H1 (cell line): ENCODE data around the gene CLRN1. TPM values are rescaled to one million over a fixed set of nuclear protein-coding genes. Genes with fewer than 3 reads are reported as not detected.

Source experiments
- CTCF ChIA-PET: fragments of 300-600 bp; sonication (Branson Sonifier 250); formaldehyde crosslinking; loops from one replicate; lab custom pipeline; 2021; ENCODE audit not compliant: partially characterized antibody; lab: Charles Lee
- POLR2A ChIA-PET: fragments of 300-600 bp; sonication (Branson Sonifier 250); formaldehyde crosslinking; loops from one replicate; lab custom pipeline; 2021; ENCODE audit warnings: inconsistent platforms; ENCODE audit not compliant: partially characterized antibody; lab: Charles Lee
- DNase-seq, 2 experiments: peaks; one replicate each; pipeline versions ENCODE4 v3.0.0 to v3.0.0-alpha.2; 2010 to 2022; ENCODE audit warnings: low spot score in 2 of 2, low read depth in 1 of 2, mixed read lengths in 1 of 2
- FAIRE-seq: peaks from 2 replicates; lab custom pipeline; 2011; peaks lifted over from hg19 to GRCh38; lab: Jason Lieb, UNC
- H2AFZ ChIP-seq: 2 replicates; pipeline ENCODE4 v1.8.1; 2012; ENCODE audit warnings: low read length, inconsistent platforms
- H2AK5ac ChIP-seq: 2 replicates; pipeline ENCODE4 v1.6.1; 2013; ENCODE audit warnings: low read depth, low read length
- H2BK120ac ChIP-seq: replicated peaks from 2 replicates; pipeline ENCODE3; 2013; ENCODE audit warnings: low read depth, low read length, inconsistent platforms
- H2BK12ac ChIP-seq: 2 replicates; pipeline ENCODE4 v1.6.1; 2013; ENCODE audit warnings: low read depth, low read length
- H2BK15ac ChIP-seq: 2 replicates; pipeline ENCODE4 v1.6.1; 2013; ENCODE audit warnings: low read length
- H2BK20ac ChIP-seq: 2 replicates; pipeline ENCODE4 v1.6.1; 2013; ENCODE audit warnings: low read length
- H2BK5ac ChIP-seq: 2 replicates; pipeline ENCODE4 v1.6.1; 2013; ENCODE audit warnings: low read depth, low read length
- H3K14ac ChIP-seq: 2 replicates; pipeline ENCODE4 v1.6.1; 2013; ENCODE audit warnings: inconsistent platforms; ENCODE audit not compliant: insufficient read length
- H3K18ac ChIP-seq: 2 replicates; pipeline ENCODE4 v1.6.1; 2013; ENCODE audit warnings: low read length; ENCODE audit errors: extremely low read depth
- H3K23ac ChIP-seq: 2 replicates; pipeline ENCODE4 v1.6.1; 2013; ENCODE audit warnings: inconsistent platforms; ENCODE audit not compliant: insufficient read length
- H3K23me2 ChIP-seq: 2 replicates; pipeline ENCODE4 v1.6.1; 2013; ENCODE audit warnings: low read depth, low read length
- H3K27ac ChIP-seq: 2 replicates; pipeline ENCODE4 v1.6.1; 2011; ENCODE audit warnings: low read depth, low read length, inconsistent platforms
- H3K27me3 ChIP-seq, 4 experiments: replicated peaks in 1 of 4; 1 replicate in 1 of 4; 2 replicates in 3 of 4; pipeline versions ENCODE4 v1.6.1 to v1.8.1; 2011 to 2013; ENCODE audit warnings: low read length in 3 of 4, mild to moderate bottlenecking in 3 of 4, inconsistent platforms in 2 of 4, mixed read lengths in 2 of 4, moderate library complexity in 1 of 4; ENCODE audit not compliant: control insufficient read depth in 3 of 4, insufficient read depth in 3 of 4; ENCODE audit errors: extremely low read depth in 1 of 4
- H3K36me3 ChIP-seq, 4 experiments: 2 replicates each; pipeline versions ENCODE4 v1.6.1 to v1.8.1; 2011 to 2013; ENCODE audit warnings: mild to moderate bottlenecking in 4 of 4, low read length in 3 of 4, moderate library complexity in 2 of 4, control low read depth in 1 of 4, inconsistent platforms in 1 of 4; ENCODE audit not compliant: insufficient read depth in 4 of 4, control insufficient read depth in 2 of 4
- H3K4ac ChIP-seq: replicated peaks from 2 replicates; pipeline ENCODE3; 2013; ENCODE audit warnings: low read length, low read depth, mixed read lengths, inconsistent platforms; ENCODE audit not compliant: insufficient read length
- H3K4me1 ChIP-seq, 4 experiments: replicated peaks in 1 of 4; 1 replicate in 1 of 4; 2 replicates in 3 of 4; pipeline versions ENCODE4 v1.6.1 to v1.8.1; 2011 to 2013; ENCODE audit warnings: low read length in 3 of 4, inconsistent platforms in 2 of 4, mixed read lengths in 1 of 4; ENCODE audit not compliant: insufficient read depth in 4 of 4, control insufficient read depth in 3 of 4
- H3K4me2 ChIP-seq, 2 experiments: 2 replicates each; pipeline versions ENCODE4 v1.6.1 to v1.8.1; 2011 to 2013; ENCODE audit warnings: low read depth in 2 of 2, low read length in 2 of 2, control low read depth in 1 of 2, inconsistent platforms in 1 of 2, mild to moderate bottlenecking in 1 of 2; ENCODE audit not compliant: insufficient read depth in 1 of 2
- H3K4me3 ChIP-seq, 4 experiments: fragments of 200-600, 300-600 bp in 1 of 4; sonication (generic), shearing (Covaris generic), sonication (Bioruptor Twin) in 1 of 4; 2 replicates each; pipeline versions ENCODE4 v1.5.1 to v1.8.1; 2011 to 2016; ENCODE audit warnings: low read length in 4 of 4, low read depth in 3 of 4, control low read depth in 2 of 4, inconsistent platforms in 2 of 4, mild to moderate bottlenecking in 2 of 4, mixed read lengths in 1 of 4, moderate library complexity in 1 of 4; ENCODE audit not compliant: insufficient read depth in 2 of 4; ENCODE audit errors: extremely low read depth in 1 of 4
- H3K56ac ChIP-seq: replicated peaks from 2 replicates; pipeline ENCODE3; 2013; ENCODE audit warnings: low read depth, mild to moderate bottlenecking, mixed read lengths, low read length, inconsistent platforms; ENCODE audit not compliant: insufficient read length
- H3K79me1 ChIP-seq: 2 replicates; pipeline ENCODE4 v1.6.1; 2013; ENCODE audit warnings: low read depth, low read length, control low read depth
- H3K79me2 ChIP-seq, 2 experiments: 2 replicates each; pipeline versions ENCODE4 v1.6.1 to v1.8.1; 2012 to 2013; ENCODE audit warnings: low read length in 2 of 2, mild to moderate bottlenecking in 2 of 2, inconsistent platforms in 1 of 2; ENCODE audit not compliant: insufficient read depth in 2 of 2, control insufficient read depth in 1 of 2
- H3K9ac ChIP-seq, 4 experiments: replicated peaks in 1 of 4; 1 replicate in 1 of 4; 2 replicates in 3 of 4; pipeline versions ENCODE4 v1.6.1 to v1.8.1; 2011 to 2013; ENCODE audit warnings: low read depth in 3 of 4, low read length in 3 of 4, control low read depth in 2 of 4, mild to moderate bottlenecking in 2 of 4, moderate library complexity in 2 of 4, inconsistent platforms in 1 of 4; ENCODE audit errors: extremely low read depth in 1 of 4
- H3K9me3 ChIP-seq, 2 experiments: 2 replicates each; pipeline versions ENCODE4 v1.6.1 to v1.8.1; 2012 to 2013; ENCODE audit warnings: mild to moderate bottlenecking in 2 of 2, moderate library complexity in 2 of 2, control low read depth in 1 of 2, inconsistent platforms in 1 of 2, low read depth in 1 of 2, low read length in 1 of 2, mixed read lengths in 1 of 2; ENCODE audit not compliant: insufficient read depth in 2 of 2
- H4K20me1 ChIP-seq, 2 experiments: replicated peaks in 1 of 2; 2 replicates each; pipeline versions ENCODE3 to v1.8.1; 2011 to 2013; ENCODE audit warnings: inconsistent platforms in 2 of 2, low read length in 2 of 2, mild to moderate bottlenecking in 1 of 2; ENCODE audit not compliant: insufficient read depth in 2 of 2, control insufficient read depth in 1 of 2
- H4K5ac ChIP-seq: 2 replicates; pipeline ENCODE4 v1.6.1; 2013; ENCODE audit warnings: low read length, low read depth, mixed read lengths, inconsistent platforms; ENCODE audit not compliant: insufficient read length
- H4K8ac ChIP-seq: 2 replicates; pipeline ENCODE4 v1.8.0; 2013; ENCODE audit warnings: mild to moderate bottlenecking, moderate library complexity, low read length, inconsistent platforms; ENCODE audit not compliant: insufficient read depth; ENCODE audit errors: extremely low read depth
- H4K91ac ChIP-seq: replicated peaks from 2 replicates; pipeline ENCODE3; 2013; ENCODE audit warnings: low read length, mixed read lengths, inconsistent platforms; ENCODE audit not compliant: insufficient read length
- ASH2L ChIP-seq: fragments of 200-600, 300-600 bp; sonication (generic); IDR thresholded peaks from one replicate; pipeline ENCODE4 v1.7.1; 2017; ENCODE audit warnings: low read length
- BCL11A ChIP-seq, 2 experiments: IDR thresholded peaks; one replicate each; pipeline ENCODE4 v1.6.1; 2011; ENCODE audit warnings: low read depth in 2 of 2, low read length in 2 of 2, mild to moderate bottlenecking in 2 of 2
- CREB1 ChIP-seq: IDR thresholded peaks from 2 replicates; pipeline ENCODE4 v1.6.1; 2012; ENCODE audit warnings: inconsistent platforms
- CTBP2 ChIP-seq: IDR thresholded peaks from 2 replicates; pipeline ENCODE4 v1.7.0; 2011; ENCODE audit warnings: borderline replicate concordance, mild to moderate bottlenecking, moderate library complexity, mixed read lengths, low read length; ENCODE audit not compliant: insufficient read depth, insufficient read length
- EP300 ChIP-seq, 2 experiments: IDR thresholded peaks; 1 replicate in 1 of 2; 2 replicates in 1 of 2; pipeline ENCODE4 v1.6.1; 2011 to 2012; ENCODE audit warnings: low read depth in 2 of 2, low read length in 2 of 2, mild to moderate bottlenecking in 2 of 2, borderline replicate concordance in 1 of 2, inconsistent platforms in 1 of 2, moderate library complexity in 1 of 2
- GABPA ChIP-seq: IDR thresholded peaks from 2 replicates; pipeline ENCODE4 v1.6.1; 2011; ENCODE audit warnings: mild to moderate bottlenecking, low read length, moderate library complexity, borderline replicate concordance; ENCODE audit not compliant: insufficient read depth
- JUND ChIP-seq: IDR thresholded peaks from 2 replicates; pipeline ENCODE4 v1.6.1; 2011; ENCODE audit warnings: mild to moderate bottlenecking, improper control_type of control experiment, low read length
- MAFK ChIP-seq: IDR thresholded peaks from 2 replicates; pipeline ENCODE4 v1.6.1; 2012; ENCODE audit warnings: low read depth, mild to moderate bottlenecking, improper control_type of control experiment, low read length
- SP4 ChIP-seq: IDR thresholded peaks from 2 replicates; pipeline ENCODE4 v1.6.1; 2012; ENCODE audit warnings: low read length, inconsistent platforms
- TBP ChIP-seq: IDR thresholded peaks from 2 replicates; pipeline ENCODE4 v1.6.1; 2011; ENCODE audit warnings: low read depth, low read length, improper control_type of control experiment
- WGBS, 2 experiments: shearing (Covaris generic) in 1 of 2; methylation state at CpG; one replicate each; pipeline versions ENCODE4 v1.1.6 to v1.1.7; 2013 to 2015; ENCODE audit warnings: low lambda C conversion rate in 2 of 2, mixed read lengths in 2 of 2, inconsistent platforms in 1 of 2, low coverage in 1 of 2, missing lambda C conversion rate in 1 of 2; ENCODE audit not compliant: insufficient replicate concordance in 2 of 2, insufficient coverage in 1 of 2, insufficient read length in 1 of 2; ENCODE audit errors: extremely low coverage in 1 of 2, missing lambda C conversion rate in 1 of 2; 5-methylcytosine and 5-hydroxymethylcytosine counted together
- polyA plus RNA-seq, 7 experiments: library from polyadenylated mRNA; depleted of rRNA in 3 of 7; stranded (reverse) in 5 of 7; unstranded in 2 of 7; fragments of >200 nt in 5 of 7; fragments of 200-250 nt in 2 of 7; gene quantifications; 1 replicate in 5 of 7; 2 replicates in 1 of 7; 4 replicates in 1 of 7; pipeline versions ENCODE4 v1.2.1 to v1.2.3, GENCODE V29; 2011 to 2013; ENCODE audit warnings: missing spikeins in 2 of 7, mixed read lengths in 2 of 7
- total RNA-seq: library from RNA; stranded (reverse); fragmentation: NEBNext Ultra II Directional; extraction: Animal tissue kit (Norgen Biotek cat#: 25700); gene quantifications from 2 replicates; pipeline ENCODE4 v1.2.1, GENCODE V29; 2021
- TF ChIP-seq, protein P1 (sequence below): IDR thresholded peaks from 2 replicates; pipeline ENCODE4 v1.6.1; 2012; ENCODE audit warnings: inconsistent platforms
- TF ChIP-seq, protein P2 (sequence below), 3 experiments: IDR thresholded peaks; 1 replicate in 2 of 3; 2 replicates in 1 of 3; pipeline versions ENCODE4 v1.5.1 to v1.6.1; 2011; ENCODE audit warnings: low read length in 3 of 3, mild to moderate bottlenecking in 3 of 3, inconsistent platforms in 2 of 3, low read depth in 1 of 3, moderate library complexity in 1 of 3; ENCODE audit not compliant: insufficient read depth in 1 of 3; ENCODE audit errors: control extremely low read depth in 1 of 3

The CLRN1 gene
- total and polyA plus RNA-seq, 2 of the 8 experiments (the other 6 are each of a cell fraction or from before 2014, with no cell fraction given) = 0.20 to 0.35 TPM

DNA sequence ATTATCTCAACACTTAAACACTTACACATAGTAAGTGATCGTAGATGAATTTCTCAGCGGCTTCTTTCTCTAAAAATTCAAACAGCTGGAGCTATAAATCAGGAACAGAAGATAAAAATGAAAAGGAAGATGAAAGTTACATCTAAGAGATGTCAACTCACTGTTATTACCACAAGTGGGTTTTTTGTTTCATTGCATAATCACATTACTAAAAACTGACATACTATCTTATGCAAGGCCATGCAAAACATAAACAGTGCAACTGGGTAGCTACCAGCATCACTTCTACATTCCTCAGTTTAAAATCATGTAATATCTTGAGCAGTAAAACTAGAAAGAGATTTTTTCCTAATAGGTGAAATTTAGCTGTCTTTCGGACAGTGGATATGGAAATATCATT is 82.2 kb downstream of the CLRN1 start:
- no peaks in the 10 kb centered on the region for H3K79me1 ChIP-seq
- 96% methylated on average over 3 of the region's 3 CpGs; no CpG with 5 or more reads in 1 of the 2 experiments for WGBS, 2 experiments
- no peaks in the 10 kb centered on the region for H4K20me1 ChIP-seq
- FAIRE-seq = no peak
- no peak for DNase-seq
- no peak overlapping the region for H2AFZ ChIP-seq
- H3K14ac ChIP-seq = no peak overlapping the region
- no peak overlapping the region for H3K9ac ChIP-seq
- no peak overlapping the region for H3K4me2 ChIP-seq
- no peaks in the 10 kb centered on the region for H3K23me2 ChIP-seq
- H3K4ac ChIP-seq = no peak overlapping the region
- ChIA-PET CTCF (interaction anchor here (0.7 to 2.1 kb wide), 7 partner anchors 26 to 640 kb away, joined by 3 to 5 read pairs (median 3); no protein-coding TSS in a partner anchor), POLR2A (no interaction called here)
- no peak overlapping the region for H4K91ac ChIP-seq
- H2AK5ac ChIP-seq = no peak overlapping the region
- no peak overlapping the region for H3K27ac ChIP-seq
- no peak overlapping the region for H3K56ac ChIP-seq
- no peak overlapping the region for H4K5ac ChIP-seq
- no peak overlapping the region for H3K18ac ChIP-seq
- H2BK120ac ChIP-seq = no peak overlapping the region
- no peak overlapping the region for H2BK20ac ChIP-seq
- no peak overlapping the region for H4K8ac ChIP-seq
- no peak overlapping the region for H2BK15ac ChIP-seq
- H3K23ac ChIP-seq = no peak overlapping the region
- no peaks in the 10 kb centered on the region for H3K27me3 ChIP-seq
- no peaks in the 10 kb centered on the region; a peak in 1 of 4 replicates for H3K9me3 ChIP-seq
- no peak overlapping the region for H2BK12ac ChIP-seq
- H3K4me3 ChIP-seq = no peak overlapping the region
- H3K36me3 ChIP-seq = no peaks in the 10 kb centered on the region
- H3K4me1 ChIP-seq = no peaks in the 10 kb centered on the region
- H3K79me2 ChIP-seq = no peaks in the 10 kb centered on the region
- H2BK5ac ChIP-seq = no peak overlapping the region
- TF ChIP-seq CTBP2 (no peak), JUND (no peak), MAFK (no peak), EP300 (IDR thresholded peaks at IDR 0.05; ENCODE audit: borderline replicate concordance in 1 of 2, low read depth in 2 of 2, low read length in 2 of 2) (no peak), BCL11A (IDR thresholded peaks at IDR 0.05; ENCODE audit: low read depth in 2 of 2, low read length in 2 of 2) (no peak), TBP (no peak), ASH2L (no peak), GABPA (no peak), CREB1 (no peak), SP4 (no peak)
- TF ChIP-seq, protein P1, sequence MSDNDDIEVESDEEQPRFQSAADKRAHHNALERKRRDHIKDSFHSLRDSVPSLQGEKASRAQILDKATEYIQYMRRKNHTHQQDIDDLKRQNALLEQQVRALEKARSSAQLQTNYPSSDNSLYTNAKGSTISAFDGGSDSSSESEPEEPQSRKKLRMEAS = no peak
- TF ChIP-seq, protein P2, sequence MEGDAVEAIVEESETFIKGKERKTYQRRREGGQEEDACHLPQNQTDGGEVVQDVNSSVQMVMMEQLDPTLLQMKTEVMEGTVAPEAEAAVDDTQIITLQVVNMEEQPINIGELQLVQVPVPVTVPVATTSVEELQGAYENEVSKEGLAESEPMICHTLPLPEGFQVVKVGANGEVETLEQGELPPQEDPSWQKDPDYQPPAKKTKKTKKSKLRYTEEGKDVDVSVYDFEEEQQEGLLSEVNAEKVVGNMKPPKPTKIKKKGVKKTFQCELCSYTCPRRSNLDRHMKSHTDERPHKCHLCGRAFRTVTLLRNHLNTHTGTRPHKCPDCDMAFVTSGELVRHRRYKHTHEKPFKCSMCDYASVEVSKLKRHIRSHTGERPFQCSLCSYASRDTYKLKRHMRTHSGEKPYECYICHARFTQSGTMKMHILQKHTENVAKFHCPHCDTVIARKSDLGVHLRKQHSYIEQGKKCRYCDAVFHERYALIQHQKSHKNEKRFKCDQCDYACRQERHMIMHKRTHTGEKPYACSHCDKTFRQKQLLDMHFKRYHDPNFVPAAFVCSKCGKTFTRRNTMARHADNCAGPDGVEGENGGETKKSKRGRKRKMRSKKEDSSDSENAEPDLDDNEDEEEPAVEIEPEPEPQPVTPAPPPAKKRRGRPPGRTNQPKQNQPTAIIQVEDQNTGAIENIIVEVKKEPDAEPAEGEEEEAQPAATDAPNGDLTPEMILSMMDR (IDR thresholded peaks at IDR 0.05; ENCODE audit: control extremely low read depth in 1 of 3, insufficient read depth in 1 of 3, low read depth in 1 of 3, low read length in 3 of 3) = no peak
